ENCODE results near the gene JMJD1C.

JMJD1C gene

GRCh38 chr10:63173468-63174232 is 292.1 kb downstream of the JMJD1C start:
- TF ChIP-seq, protein P1, sequence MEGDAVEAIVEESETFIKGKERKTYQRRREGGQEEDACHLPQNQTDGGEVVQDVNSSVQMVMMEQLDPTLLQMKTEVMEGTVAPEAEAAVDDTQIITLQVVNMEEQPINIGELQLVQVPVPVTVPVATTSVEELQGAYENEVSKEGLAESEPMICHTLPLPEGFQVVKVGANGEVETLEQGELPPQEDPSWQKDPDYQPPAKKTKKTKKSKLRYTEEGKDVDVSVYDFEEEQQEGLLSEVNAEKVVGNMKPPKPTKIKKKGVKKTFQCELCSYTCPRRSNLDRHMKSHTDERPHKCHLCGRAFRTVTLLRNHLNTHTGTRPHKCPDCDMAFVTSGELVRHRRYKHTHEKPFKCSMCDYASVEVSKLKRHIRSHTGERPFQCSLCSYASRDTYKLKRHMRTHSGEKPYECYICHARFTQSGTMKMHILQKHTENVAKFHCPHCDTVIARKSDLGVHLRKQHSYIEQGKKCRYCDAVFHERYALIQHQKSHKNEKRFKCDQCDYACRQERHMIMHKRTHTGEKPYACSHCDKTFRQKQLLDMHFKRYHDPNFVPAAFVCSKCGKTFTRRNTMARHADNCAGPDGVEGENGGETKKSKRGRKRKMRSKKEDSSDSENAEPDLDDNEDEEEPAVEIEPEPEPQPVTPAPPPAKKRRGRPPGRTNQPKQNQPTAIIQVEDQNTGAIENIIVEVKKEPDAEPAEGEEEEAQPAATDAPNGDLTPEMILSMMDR (IDR thresholded peaks at IDR 0.05; ENCODE audit: low read length, missing control alignments): no peak
- DNase-seq (ENCODE audit: low read depth): no peak

DNA sequence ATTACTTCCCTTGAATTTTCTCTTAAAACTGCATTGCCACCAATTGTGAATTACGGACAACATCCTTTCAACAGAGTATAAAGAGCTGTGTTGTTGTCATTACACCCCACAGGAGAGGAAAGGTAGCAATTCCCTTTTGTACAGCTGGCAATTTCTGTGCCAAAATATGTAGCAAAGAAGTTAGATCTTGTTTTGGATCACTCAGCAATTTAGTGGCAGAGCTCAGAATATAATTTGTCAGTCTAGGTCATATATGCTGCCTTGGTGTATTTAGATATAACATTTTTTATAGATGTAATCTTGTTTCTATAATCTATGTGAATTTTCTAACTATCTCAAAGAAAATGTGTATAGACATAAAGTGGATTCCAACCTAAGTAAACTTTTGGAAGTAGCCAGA is 293.9 kb downstream of the JMJD1C start:
- DNase-seq (ENCODE audit: low read depth): no peak
- TF ChIP-seq, protein P1 (IDR thresholded peaks at IDR 0.05; ENCODE audit: low read length, missing control alignments): no peak
- no peak overlapping the region for H3K4me3 ChIP-seq (replicated peaks; ENCODE audit: low read depth, low read length)

More at GRCh38 chr10:63173468-63174232, 292.1 kb downstream of the JMJD1C start:
- no peak overlapping the region for H3K4me3 ChIP-seq (replicated peaks; ENCODE audit: low read depth, low read length)

DNA sequence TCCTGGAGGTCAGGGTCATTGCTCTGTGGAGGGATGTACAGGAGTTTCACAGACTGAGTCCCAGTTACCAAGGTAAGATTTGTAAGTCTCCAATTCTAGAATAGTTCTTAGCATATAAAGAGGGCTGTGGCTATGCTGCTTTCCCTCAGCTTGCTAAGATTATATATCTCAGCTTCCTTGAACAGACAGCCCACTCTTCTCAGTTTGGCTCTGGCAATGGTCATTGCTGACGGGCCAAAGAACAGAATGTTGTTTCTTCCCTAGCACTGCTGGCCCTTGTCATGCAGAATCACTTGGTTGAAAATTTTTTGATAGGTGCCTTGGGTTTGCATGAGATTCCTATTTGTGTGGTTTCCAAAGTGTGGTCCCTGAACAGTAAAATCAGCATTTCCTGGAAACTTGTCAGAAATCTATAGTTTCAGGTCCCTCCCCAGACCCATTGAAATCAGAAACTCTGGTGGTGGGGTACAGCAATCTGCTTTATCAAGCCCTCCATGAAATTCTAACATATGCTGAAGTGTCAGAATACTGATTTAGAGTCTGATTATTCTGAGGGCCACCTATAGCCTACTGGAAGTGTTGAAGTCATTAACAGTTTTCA is 294.4 kb downstream of the JMJD1C start:
- TF ChIP-seq, protein P1 (IDR thresholded peaks at IDR 0.05; ENCODE audit: low read length, missing control alignments): no peak
- no peak overlapping the region for H3K4me3 ChIP-seq (replicated peaks; ENCODE audit: low read depth, low read length)
- no peak for DNase-seq (ENCODE audit: low read depth)

DNA sequence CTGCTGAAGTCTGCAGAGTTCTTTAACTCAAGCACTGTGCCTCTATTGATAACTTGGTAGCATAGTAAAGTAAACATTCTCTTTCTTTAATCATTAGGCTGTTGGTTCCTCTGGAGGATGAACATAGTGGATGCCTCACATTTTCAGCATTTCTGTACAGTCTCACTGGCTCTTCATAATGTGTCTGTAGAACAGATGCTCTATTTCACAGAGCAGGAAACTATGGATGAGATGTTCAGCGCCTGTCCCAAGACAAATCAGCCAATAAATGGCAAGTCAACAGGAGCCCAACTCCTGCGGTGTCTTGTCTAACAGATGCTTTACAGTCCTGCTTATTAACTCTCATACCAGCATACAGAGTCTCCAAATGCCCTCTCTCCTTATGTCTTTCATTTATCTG is 296.2 kb downstream of the JMJD1C start:
- TF ChIP-seq, protein P1 (IDR thresholded peaks at IDR 0.05; ENCODE audit: low read length, missing control alignments): no peak
- no peak for DNase-seq (ENCODE audit: low read depth)

GRCh38 chr10:63168821-63169462 is 296.8 kb downstream of the JMJD1C start:
- DNase-seq (ENCODE audit: low read depth): no peak
- no peak overlapping the region for H3K4me3 ChIP-seq (replicated peaks; ENCODE audit: low read depth, low read length)
- TF ChIP-seq, protein P1 (IDR thresholded peaks at IDR 0.05; ENCODE audit: low read length, missing control alignments): no peak

More for the DNA sequence above, 296.2 kb downstream of the JMJD1C start:
- no peak overlapping the region for H3K4me3 ChIP-seq (replicated peaks; ENCODE audit: low read depth, low read length)

DNA sequence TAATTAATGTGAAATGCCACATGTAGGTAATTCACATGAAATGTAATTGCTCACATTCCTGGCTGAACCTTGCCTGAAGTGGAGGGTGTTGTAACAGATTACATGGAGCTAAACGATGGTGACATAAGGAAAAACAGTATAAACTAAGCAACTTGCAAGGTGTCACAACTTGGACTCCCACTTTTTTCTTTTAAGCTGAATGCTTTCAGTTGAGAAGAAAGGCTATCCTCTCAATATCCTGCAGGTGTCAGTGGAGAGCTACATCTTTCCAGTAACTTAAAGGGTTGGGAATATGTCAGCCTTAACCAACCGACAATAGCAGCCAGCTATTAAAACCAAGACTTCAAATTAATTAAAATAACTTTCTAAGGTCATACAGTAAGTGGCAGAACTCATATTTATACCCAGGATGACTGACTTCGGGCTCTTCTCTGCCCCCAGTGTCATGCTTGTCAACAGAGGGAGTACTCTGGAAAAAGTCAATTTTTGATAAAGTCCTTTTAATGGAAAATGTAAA is 299.0 kb downstream of the JMJD1C start:
- no peak overlapping the region for H3K4me3 ChIP-seq (replicated peaks; ENCODE audit: low read depth, low read length)
- TF ChIP-seq, protein P1 (IDR thresholded peaks at IDR 0.05; ENCODE audit: low read length, missing control alignments): peak; percentile 87
- DNase-seq (ENCODE audit: low read depth): peak; percentile 93
